GM19099 (cell line): Measurements from ENCODE around the gene LRRC26.

Experiments used
- POLR2A ChIP-seq: IDR thresholded peaks from 3 replicates; pipeline ENCODE4 v1.6.1; 2011; ENCODE audit warnings: low read depth; ENCODE audit not compliant: insufficient read length; ENCODE audit errors: extremely low read depth

LRRC26 gene, protein sequence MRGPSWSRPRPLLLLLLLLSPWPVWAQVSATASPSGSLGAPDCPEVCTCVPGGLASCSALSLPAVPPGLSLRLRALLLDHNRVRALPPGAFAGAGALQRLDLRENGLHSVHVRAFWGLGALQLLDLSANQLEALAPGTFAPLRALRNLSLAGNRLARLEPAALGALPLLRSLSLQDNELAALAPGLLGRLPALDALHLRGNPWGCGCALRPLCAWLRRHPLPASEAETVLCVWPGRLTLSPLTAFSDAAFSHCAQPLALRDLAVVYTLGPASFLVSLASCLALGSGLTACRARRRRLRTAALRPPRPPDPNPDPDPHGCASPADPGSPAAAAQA

DNA sequence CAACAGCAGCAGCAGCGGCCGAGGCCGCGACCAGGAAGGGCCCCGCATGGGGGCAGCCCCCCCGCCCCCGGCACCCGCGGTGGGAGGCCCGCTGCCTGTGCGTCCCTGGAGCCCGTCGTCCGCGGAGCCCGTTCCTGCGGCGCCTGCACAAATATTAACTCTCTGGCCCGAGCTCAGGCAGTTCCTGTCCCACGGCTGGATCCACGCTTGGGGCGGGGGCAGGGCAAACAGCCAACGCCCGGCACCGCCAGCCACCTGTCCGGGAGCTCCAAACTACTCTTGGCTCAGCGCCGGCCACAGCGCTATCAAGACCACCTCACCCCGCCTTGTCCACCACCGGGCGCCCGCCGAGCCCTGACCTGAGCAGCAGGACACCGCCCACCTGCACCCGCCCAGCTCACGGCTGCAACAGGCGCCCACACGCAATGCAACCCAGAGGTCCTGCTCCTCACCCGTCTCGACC is at the start of gene LRRC26:
LRRC26 (minus strand) TSS at position 156 of the 463 bp plus-strand sequence; CDS start at position 48, 108 bp downstream.
- TF ChIP-seq POLR2A, result no peak

GRCh38 chr9:137218754-137219271 is 49.0 kb upstream of the LRRC26 start:
- TF ChIP-seq POLR2A, result no peak

DNA sequence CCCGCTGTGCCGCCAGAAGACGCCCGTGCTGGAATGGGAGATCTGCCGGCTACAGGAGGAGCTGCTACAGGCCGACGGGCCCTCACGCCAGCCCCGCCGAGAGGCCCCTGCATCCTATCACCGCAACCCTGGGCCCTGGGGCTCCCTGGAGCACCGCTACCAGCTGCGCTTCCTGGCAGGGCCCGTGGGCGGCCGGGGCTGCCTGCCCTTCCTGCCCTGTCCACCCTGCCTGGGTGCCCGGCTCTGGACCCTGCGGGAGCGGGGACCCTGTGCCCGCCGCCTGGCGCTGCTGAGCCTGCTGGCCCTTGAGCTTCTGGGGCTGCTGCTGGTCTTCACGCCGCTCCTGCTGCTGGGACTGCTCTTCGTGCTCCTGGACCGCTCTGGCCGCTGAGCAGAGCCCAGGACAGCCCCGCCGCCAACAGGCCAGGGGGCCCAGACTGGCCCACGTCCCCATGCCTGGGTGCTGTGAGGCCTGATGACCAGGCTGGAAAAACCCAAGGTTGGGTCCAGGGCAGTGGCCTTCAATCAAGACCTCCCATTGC is 48.4 kb upstream of the LRRC26 start:
- no peak for TF ChIP-seq POLR2A

DNA sequence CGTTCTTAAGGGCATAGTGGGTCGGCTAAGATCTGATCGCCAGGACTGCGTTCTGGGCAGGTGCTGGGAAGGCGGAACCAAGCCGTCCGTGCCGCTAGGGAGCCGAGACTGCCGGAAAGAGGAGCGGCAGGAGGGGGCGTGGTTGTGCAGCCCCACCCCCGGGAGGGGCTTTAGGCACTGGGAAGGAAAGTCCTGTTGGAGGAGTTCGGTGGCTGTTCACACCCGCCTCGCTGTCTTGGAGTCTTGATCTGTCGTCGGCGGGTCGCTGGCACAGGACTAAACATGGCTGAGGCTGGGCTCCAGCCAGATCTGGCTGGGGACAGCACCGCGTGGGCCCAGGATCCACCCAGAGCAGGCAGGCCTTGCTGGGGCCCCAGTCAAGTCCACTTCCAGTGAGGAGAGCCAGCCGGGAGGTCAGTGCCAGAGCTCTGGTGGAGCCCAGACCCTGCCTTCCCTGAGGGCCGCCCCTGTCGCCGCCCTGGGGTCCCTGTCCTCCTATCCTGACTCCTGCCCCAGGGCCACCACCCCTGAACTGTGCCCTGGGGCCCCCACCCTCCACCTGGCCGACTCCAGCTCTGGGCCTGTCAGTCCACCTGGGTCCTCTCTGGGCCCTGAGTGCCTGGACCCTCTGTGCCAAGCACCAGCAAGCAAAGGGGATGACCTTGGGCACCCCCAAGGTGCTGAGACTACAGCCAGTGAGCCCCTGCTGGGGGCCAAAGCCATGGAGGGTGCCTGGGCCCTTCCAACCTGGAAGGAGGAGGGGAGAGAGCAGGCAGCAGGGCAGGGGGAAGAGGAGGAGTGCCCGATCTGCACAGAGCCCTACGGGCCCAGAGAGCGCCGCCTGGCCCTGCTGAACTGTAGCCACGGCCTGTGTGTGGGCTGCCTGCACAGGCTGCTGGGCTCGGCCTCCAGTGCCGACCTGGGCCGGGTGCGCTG is 47.7 kb upstream of the LRRC26 start:
- TF ChIP-seq POLR2A, result no peak

- TF ChIP-seq POLR2A, result no peak
Observed at GRCh38 chr9:137216188-137216965, 46.5 kb upstream of the LRRC26 start.

GRCh38 chr9:137215196-137215986 is 45.5 kb upstream of the LRRC26 start:
- no peak for TF ChIP-seq POLR2A

GRCh38 chr9:137214620-137215019 is 44.8 kb upstream of the LRRC26 start:
- no peak for TF ChIP-seq POLR2A

GRCh38 chr9:137213160-137214060 is 43.6 kb upstream of the LRRC26 start:
- TF ChIP-seq POLR2A, result no peak

- no peak for TF ChIP-seq POLR2A
Observed at GRCh38 chr9:137212520-137212919, 42.7 kb upstream of the LRRC26 start.

GRCh38 chr9:137211532-137211931 is 41.7 kb upstream of the LRRC26 start:
- no peak for TF ChIP-seq POLR2A

DNA sequence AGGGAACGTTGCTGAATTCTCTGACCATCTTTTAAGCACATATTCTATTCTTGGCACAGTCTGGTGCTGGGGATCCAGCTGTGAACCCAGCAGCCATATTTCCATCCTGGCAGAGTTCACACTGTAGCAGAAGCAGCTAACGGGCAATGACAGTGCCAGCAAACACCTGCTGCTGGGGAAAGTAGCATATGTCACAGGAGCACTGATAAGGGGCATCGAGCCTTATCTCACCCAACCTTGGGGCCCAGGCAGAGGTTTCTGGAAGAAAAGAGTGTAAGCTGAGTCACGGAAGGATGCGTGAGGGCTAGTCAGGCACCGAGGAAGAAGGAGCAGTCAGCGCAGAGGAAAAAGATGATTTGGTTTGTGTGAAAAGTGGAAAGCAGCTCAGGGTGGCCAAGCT is 36.8 kb upstream of the LRRC26 start:
- TF ChIP-seq POLR2A, result no peak

GRCh38 chr9:137205126-137206069 is 35.5 kb upstream of the LRRC26 start, which contains the start of the genes NDOR1 and TMEM203:
TSS of gene NDOR1 (plus strand) at chr9:137205700. CDS start at chr9:137205778, 78 bp downstream.
TSS of gene TMEM203 (minus strand) at chr9:137205648. CDS start at chr9:137205414, 234 bp downstream.
- peak; percentile 92 for TF ChIP-seq POLR2A
